ENCODE measurements around the gene FAM107B.

DNA sequence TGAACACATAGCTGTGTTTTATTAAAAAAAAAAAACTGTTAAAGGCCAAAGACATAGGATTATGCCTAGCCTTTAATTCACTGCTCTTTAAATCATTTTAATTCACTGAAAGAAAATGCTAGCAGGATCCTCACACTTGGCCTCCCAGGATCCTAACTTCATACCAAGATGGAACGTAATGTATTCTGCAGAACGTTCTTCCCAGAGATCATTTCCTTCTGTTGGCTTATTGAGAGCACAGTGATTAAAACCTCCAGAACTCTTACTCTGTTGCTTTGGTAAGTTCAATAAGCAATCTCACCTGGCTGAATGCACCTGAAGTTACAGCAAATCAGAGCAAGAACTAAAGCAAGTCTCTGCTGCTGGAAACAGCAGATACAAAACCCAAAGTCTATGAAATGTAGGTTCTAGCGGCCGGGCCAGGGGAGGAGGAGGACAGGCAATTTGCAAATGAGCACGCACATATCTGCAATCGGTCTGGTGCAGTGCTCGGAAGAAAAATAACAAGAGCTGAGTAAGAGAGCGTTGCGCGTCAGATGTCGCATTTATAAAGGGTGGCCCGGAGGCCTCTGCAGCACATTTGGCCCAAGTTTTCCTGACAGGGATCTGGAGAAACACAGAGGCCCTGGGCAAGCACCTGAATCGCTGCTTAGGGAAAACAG lies 193.9 kb downstream of the FAM107B start:
- TF ChIP-seq ARNT (IDR thresholded peaks at IDR 0.05) (no peak), MXI1 (IDR thresholded peaks at IDR 0.05; ENCODE audit: borderline replicate concordance, low read depth, low read length) (no peak), KLF15 (CRISPR knock-in tag; IDR thresholded peaks at IDR 0.05; ENCODE audit: borderline replicate concordance) (no peak), ZNF766 (CRISPR knock-in tag; IDR thresholded peaks at IDR 0.05; ENCODE audit: borderline replicate concordance) (no peak), ZBTB20 (CRISPR knock-in tag; IDR thresholded peaks at IDR 0.05; ENCODE audit: borderline replicate concordance, low read depth) (no peak), ZNF431 (CRISPR knock-in tag; IDR thresholded peaks at IDR 0.05; ENCODE audit: borderline replicate concordance, low read depth) (no peak), ZMAT3 (CRISPR knock-in tag; conservative IDR thresholded peaks at IDR 0.05) (no peak), ISL2 (CRISPR knock-in tag; IDR thresholded peaks at IDR 0.05) (no peak), SP1 (IDR thresholded peaks at IDR 0.05) (no peak), SP1 (CRISPR knock-in tag; IDR thresholded peaks at IDR 0.05) (no peak)
- TF ChIP-seq, protein P1, sequence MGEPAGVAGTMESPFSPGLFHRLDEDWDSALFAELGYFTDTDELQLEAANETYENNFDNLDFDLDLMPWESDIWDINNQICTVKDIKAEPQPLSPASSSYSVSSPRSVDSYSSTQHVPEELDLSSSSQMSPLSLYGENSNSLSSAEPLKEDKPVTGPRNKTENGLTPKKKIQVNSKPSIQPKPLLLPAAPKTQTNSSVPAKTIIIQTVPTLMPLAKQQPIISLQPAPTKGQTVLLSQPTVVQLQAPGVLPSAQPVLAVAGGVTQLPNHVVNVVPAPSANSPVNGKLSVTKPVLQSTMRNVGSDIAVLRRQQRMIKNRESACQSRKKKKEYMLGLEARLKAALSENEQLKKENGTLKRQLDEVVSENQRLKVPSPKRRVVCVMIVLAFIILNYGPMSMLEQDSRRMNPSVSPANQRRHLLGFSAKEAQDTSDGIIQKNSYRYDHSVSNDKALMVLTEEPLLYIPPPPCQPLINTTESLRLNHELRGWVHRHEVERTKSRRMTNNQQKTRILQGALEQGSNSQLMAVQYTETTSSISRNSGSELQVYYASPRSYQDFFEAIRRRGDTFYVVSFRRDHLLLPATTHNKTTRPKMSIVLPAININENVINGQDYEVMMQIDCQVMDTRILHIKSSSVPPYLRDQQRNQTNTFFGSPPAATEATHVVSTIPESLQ (CRISPR knock-in tag; conservative IDR thresholded peaks at IDR 0.05): no peak
